GM18870 (cell line): ENCODE data around the gene TMEM53.
"Not testable (repeated sequence)": the region's sequence is repeated elsewhere in the genome, so short reads cannot be mapped to it uniquely, and the experiment has no call there.

Experiments
- ATAC-seq: cut with Tn5 transposase; IDR thresholded peaks from one replicate; pipeline ENCODE4 v1.9.1; 2021; ENCODE audit warnings: moderate library complexity; ENCODE audit not compliant: unreplicated experiment

The TMEM53 gene

DNA sequence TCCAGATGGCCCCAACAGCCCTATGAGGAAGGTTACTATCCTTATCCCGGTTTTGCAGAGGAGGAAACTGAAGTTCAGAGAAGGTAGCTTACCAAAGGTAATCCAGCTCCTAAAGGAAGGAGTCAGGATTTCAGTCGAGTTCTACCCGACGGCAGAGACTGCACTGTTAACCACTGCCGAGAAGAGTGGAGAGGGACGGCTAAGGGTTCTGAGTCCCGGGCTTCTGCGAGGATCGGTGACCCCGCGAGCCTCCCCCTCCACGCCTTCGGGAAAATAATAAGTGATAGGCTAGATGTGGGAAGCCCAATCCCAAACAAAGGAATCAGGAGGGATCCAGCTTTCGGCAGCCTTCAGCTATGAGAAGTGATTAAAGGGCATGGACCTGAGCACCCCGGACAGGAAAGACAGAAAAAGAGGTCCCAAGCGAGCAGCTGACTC lies 587 bp downstream of the TMEM53 start:
- ATAC-seq = peak; percentile 2

DNA sequence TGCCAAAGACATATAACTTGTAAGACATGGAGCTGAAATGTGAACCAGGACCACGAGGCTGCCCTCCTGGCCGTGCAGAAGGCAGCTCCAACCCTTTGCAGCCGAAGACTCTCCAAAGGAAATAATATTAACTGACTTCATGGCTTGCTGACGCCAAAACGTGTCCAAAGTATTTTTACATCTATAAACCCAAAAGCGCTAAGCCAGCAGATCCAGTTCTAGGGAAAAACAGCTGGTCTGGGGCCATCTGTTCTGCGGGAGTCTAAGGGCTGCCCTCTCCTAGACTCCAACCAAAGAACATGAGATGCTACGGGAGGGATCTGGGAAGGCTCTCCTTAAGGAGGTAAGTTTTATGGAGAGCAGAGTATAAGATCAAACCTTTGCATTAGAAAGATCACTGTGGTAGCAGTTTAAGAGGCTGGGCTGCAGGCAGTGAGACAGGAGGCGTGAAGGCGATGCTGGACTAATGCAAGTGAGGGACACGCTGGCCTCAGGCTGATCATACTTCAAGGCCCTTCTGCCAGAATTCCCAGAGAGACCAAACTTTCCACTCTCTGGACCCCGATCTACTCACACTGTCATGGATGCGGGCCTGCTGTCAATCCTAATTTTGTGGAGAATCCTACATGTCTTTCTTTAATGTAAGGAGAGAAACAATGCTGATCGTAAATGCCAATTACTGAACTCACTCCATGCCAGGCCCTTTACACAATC lies 1.2 kb downstream of the TMEM53 start:
- ATAC-seq = no peak

DNA sequence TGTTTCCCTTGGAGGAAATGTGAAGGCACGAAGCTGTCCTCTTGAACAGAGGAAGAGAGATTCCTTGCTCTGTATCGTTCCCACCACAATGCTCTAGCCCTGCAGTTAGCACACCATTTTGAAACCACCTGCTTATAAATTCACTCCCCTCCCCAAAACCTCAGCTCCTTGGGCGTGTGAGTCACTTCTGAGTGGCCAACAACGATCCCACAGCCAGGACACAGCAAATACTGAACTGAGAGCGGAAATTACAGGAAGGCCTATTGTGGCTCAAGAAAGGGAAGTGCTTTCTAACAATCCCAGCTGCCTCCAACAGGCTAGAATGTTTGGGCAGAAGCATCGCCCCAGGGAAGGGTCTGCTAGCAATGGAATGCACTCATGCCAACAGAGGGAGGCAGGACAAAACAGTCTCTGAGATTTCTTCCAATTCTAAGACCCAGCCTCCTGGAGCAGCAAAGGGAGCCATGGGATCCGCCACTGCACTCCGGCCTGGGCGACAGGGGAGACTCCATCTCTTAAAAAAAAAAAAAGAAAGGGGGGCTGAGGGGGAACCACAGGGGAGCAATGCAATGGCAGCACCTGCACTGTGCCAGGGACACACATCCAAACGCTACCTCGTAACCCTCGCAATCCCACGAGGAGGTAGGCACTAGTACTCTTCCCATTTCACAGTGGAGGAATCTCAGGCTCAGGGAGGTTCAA lies 1.9 kb downstream of the TMEM53 start:
- ATAC-seq = no peak

DNA sequence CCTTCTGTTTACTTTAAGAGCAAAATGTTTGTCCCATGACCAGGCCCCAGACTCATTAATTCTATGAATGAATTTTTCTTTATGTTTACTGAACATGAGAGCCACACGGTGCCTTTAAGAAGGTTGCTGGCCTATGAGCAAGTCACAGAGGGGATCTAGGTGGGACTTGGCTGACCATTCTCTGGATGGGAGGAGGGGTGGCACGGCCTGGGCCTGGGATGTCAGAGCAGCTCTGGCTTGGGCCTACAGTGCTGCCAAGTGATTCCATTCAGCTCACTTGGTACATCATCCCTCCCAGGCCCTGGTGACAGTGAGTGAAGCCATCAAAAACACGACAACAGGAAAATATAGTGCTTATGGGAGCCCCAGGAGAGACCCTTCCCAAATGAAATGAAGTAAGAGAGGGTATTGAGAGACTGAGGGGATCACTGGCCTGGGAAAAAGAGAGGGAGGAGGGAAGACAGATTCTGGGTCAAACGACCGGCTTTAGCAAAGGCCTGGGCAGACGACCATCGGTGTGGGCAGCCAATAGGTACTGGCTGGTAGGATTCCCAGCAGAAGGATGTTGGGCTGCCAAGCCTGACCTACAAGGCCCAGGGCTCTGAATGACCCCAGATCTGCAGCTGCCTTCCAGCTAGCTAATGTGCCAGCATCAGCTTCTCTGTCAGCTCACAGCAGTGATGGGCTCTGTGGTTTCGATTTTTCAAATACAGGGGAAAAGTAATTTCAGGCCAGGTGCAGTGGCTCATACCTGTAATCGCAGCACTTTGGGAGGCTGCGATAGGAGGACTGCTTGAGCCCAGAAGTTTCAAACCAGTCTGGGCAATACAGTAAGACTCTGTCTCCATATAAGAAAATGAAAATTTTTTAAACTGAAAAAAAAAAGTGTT lies 3.3 kb downstream of the TMEM53 start:
- no peak for ATAC-seq

DNA sequence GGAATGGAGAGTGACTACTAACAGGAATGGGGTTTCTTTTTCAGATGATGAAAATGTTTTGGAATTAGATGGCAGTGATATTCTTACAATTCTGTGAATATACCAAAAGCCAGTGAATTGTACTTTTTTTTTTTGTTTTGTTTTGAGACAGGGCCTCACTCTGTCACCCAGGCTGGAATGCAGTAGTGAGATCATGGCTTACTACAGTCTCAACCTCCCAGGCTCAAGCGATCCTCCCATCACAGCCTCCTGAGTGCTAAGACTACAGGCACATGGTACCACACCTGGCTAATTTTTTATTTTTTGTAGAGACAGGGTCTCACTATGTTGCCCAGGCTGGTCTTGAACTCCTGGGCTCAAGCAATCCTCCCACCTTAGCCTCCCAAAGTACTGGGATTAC lies 7.6 kb downstream of the TMEM53 start:
- not testable (repeated sequence) for ATAC-seq

- no peak for ATAC-seq
These were observed 9.4 kb downstream of the TMEM53 start for GRCh38 chr1:44664730-44665370.

DNA sequence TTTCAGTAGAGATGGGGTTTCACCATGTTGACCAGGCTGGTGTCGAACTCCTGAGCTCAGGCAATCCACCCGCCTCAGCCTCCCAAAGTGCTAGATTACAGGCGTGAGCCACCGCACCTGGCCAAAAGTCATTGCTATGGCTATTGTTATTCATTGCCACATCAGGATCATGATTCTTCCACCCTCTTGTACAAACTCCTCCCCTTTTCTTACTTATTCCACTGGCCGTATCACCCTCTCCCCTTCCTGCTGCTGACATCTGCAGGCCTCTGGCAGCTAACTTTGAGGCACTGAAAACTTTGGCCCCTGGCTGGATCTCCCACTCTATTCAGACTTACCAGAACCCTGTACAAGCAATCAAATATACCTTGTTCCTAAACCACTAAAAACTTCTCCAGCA lies 10.9 kb downstream of the TMEM53 start:
- ATAC-seq = no peak

- no peak for ATAC-seq
These were observed 11.6 kb downstream of the TMEM53 start for GRCh38 chr1:44662683-44663030.

- ATAC-seq = no peak
These were observed 12.2 kb downstream of the TMEM53 start for GRCh38 chr1:44661781-44662682.

GRCh38 chr1:44660176-44660575 lies 14.1 kb downstream of the TMEM53 start:
- ATAC-seq = no peak

DNA sequence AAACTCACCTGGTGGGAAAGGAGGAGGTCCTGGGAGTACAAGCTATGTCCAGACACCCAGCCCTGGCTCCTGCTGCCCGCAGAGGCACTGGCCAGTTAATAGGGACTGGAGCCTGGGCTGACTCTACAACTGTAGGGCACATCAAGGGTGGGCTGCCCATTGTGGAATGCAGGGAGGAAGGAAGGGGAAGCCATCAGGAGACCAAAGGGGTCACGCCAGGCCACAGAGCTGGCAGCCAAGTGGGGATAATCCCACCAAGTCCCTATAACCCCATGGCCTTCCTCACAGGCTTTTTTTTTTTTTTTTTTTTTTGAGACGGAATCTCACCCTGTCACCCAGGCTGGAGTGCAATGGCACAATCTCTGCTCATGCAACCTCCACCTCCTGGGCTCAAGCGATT lies 14.7 kb downstream of the TMEM53 start:
- no peak for ATAC-seq

GRCh38 chr1:44655609-44656008 lies 18.7 kb downstream of the TMEM53 start:
- ATAC-seq = no peak

GRCh38 chr1:44654621-44655187 lies 19.6 kb downstream of the TMEM53 start:
- no peak for ATAC-seq

GRCh38 chr1:44653107-44653964 lies 20.9 kb downstream of the TMEM53 start:
- no peak for ATAC-seq

DNA sequence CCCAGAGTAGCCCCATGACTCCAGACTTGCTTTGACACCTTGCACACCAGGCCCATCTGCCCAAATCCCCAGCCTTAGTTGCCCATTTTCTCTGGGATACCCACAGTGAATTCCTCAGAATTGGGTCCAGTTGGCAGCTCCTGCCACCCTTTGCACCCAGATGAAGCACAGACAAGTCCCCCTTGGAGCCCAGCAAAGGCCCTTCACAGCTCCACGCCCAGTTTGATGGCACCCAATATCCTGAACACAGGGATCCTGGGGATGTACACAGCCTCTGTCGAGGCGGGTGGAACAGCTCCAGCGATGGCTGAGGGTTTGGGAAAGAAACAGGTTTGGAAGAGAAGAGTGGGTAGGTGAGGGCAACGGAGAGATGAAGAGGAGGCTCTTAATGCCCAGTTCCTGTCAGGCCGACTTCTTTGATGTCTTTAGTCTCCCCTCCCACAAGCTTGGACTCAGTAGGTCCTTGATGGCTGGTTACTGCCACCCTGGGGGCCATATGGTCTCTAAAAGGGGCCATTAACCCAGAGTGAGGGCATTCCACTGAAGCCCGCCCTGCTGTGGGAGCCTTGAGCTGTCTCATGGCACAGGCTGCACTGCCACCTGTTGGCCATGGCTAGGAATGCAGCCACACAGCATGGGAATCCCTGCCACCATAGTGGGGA lies 21.7 kb downstream of the TMEM53 start:
- no peak for ATAC-seq

DNA sequence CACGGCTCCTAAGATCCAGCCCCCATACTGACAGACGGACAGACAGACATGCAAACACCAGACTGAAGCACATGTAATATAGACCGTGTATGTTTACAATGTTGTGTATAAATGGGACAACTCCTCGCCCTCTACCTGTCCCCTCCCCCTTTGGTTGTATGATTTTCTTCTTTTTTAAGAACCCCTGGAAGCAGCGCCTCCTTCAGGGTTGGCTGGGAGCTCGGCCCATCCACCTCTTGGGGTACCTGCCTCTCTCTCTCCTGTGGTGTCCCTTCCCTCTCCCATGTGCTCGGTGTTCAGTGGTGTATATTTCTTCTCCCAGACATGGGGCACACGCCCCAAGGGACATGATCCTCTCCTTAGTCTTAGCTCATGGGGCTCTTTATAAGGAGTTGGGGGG lies 23.2 kb downstream of the TMEM53 start:
- no peak for ATAC-seq

DNA sequence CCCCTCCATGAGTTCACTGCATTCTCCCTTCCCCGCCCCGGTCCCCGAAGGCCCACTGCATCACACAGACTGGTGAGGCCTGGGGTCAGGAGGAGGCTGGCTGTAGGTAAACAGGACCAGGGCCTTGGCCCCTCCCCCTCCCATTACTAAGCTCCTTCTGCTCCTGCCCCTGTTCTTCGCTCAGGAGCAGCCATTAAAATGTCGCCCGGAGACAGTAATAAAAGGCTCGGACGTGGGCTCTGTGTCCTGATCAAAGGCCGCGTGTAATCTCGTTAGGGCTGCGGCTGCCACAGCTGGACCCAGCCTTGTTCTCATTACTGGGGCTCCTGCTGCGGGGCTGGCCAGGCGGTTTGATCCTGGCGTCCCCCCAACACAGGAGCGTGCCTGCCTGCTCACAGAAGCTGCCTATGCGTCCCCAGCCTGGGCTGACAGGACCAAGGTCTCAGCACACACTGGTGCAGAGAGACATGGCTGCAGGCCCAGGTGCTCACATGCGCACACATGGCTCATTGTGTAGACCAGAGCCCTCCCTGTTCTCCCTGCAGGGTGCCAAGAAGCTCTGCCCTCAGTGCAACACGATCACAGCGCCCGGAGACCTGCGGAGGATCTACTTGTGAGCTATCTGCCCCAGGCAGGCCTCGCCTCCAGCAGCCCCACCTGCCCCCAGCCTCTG lies 24.0 kb downstream of the TMEM53 start:
- ATAC-seq = no peak

DNA sequence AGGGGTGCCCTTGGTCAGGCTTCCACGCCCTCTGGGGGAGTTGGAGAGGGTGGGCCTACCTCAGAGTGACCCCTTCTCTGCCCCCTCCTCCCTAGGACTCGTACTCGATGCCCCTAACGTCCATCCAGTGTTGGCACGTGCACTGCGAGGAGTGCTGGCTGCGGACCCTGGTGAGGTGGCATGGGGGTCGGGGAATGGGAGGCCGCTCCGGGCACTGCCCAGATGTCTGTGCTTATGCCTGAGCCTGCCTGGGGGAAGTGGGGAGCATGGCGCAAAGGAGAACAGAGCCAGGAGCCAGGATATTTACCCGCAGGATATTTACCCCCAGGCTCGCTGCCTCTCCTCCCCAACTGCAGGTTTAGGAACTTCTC lies 24.5 kb downstream of the TMEM53 start:
- ATAC-seq = no peak
